Measurements from ENCODE around the gene TOMM6.
A peak's percentile ranks its signal among the peaks of the same experiment; 100 is the strongest.

The TOMM6 gene

DNA sequence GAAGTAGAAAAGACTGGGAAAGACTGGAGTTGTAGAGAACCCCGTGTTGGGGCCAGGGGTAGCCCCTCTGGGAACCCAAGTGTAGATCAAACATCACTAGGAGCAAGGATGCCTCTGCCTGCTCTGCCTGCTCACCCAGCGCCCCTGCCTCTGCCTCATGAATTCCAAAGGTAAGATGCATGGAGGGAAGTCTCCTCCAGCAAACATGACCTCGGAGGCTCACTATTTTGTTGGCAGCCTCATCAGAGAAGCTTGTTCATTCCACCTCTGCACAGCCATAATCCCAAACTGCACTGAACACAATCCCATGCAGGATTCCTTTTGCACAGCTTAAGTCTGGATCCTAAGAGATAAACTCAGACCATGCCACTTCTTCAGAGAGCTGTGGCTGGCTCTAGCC is 12.7 kb upstream of the TOMM6 start:
- Histone ChIP-seq H3K4me3 (no peak overlapping the region), H3K9ac (no peak overlapping the region), H3K36me3 (peaks cover 60% of the 10 kb centered on the region), H3K4me1 (peaks cover 24% of the 10 kb centered on the region), H3K4me2 (no peak overlapping the region), H4K20me1 (no peaks in the 10 kb centered on the region), H3K27me3 (no peaks in the 10 kb centered on the region), H3K9me3 (no peaks in the 10 kb centered on the region), H3K27ac (no peak overlapping the region)
- TF ChIP-seq Cebpa-rat (IDR thresholded peaks at IDR 0.05) = no peak

DNA sequence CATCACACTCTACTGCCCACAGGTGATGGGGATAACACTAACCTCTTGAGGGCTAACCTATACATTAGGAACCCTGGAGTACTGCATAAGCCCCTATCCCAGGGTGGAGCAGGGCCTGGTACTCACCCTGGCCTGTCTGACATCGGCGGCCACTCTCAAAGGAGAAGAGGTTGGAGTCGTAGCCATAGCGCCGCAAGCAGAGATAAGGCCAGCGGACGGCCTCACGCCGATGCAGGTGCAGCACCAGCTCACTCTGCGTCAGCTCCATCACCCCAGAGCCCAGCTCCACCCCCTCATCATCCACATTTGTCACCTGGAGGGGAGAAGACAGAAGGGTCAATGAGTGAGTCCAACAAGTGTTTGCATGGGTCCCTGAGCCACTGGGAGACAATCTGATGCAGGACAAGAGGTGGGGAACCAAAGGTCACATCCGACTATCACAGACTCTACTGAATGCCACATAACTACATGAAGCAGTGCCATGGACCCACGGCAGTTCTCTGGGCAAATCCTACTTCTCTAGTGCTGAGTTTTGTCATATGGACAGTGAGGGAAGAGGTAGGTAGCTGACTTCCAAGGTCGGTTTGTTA is 12.1 kb upstream of the TOMM6 start:
- Histone ChIP-seq H3K27me3 (no peaks in the 10 kb centered on the region), H3K9ac (no peak overlapping the region), H4K20me1 (no peaks in the 10 kb centered on the region), H3K4me3 (no peak overlapping the region), H3K36me3 (peaks cover 56% of the 10 kb centered on the region), H3K9me3 (no peaks in the 10 kb centered on the region), H3K27ac (no peak overlapping the region), H3K4me1 (peaks cover 20% of the 10 kb centered on the region), H3K4me2 (no peak overlapping the region)
- no peak for TF ChIP-seq Cebpa-rat (IDR thresholded peaks at IDR 0.05)

DNA sequence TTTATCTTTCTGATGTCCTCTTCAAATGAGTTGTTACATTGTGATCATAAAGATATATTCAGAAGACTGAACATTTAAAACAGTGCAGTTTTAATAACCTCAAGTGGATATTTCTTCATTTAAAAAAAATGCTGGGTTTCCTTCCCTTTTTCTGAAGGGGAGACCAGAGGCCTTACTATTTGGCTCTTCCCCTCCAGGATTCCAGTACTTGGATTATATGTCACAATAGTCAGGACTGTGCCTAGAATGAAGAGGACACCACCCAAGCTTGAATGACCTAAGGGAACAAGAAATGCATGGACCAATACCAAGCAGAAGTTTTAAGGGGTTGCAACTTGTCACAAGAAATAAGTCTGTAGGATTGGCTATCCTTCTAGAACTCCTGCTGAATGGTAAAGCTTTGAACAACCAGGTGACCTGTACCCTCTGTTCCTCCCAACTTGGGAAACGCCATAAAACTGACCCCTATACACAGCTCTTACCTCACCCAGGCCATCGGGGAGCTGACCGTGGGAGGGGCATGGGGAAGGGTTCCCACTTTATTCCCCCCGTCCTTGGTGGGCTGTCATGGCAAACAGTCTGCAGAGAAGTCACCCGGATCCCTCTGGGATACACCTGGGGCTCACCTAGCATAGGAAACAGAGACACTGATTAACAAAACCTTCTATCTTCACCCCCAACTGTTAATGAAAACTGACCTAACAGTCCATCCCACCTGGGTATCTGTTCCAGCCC is 9.8 kb upstream of the TOMM6 start:
- peaks cover 10% of the 10 kb centered on the region; the same call in 1 of the 2 replicates for H3K27me3 ChIP-seq
- no peak overlapping the region for H3K4me3 ChIP-seq
- peaks cover 33% of the 10 kb centered on the region for H3K36me3 ChIP-seq
- H3K9me3 ChIP-seq = no peaks in the 10 kb centered on the region
- no peak overlapping the region for H3K9ac ChIP-seq
- peaks cover 34% of the 10 kb centered on the region for H3K4me1 ChIP-seq
- no peak overlapping the region for H3K27ac ChIP-seq
- no peaks in the 10 kb centered on the region for H4K20me1 ChIP-seq
- TF ChIP-seq Cebpa-rat (IDR thresholded peaks at IDR 0.05) = no peak
- no peak overlapping the region for H3K4me2 ChIP-seq

DNA sequence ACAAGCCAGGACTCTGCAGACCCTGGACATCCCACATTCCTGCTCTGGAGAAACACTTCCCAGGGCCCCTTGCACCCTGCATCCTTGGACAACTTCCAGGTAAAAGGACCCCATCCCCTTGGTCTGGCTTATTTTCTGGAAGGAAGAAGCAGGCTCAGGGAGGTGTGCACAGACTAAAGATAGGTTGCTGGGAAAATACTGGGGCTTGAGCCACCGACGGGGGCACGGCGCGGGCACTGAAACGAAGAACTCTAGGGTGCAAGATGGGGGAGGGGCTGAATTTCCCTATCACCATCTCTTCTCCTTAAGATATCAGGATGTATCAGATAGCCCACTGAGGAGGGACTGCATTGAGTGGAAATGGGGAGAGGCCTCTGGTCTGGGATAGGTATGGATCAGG is 8.6 kb upstream of the TOMM6 start:
- H3K27ac ChIP-seq = no peak overlapping the region
- no peak for TF ChIP-seq Cebpa-rat (IDR thresholded peaks at IDR 0.05)
- H3K9ac ChIP-seq = peak overlapping the region; percentile 81

DNA sequence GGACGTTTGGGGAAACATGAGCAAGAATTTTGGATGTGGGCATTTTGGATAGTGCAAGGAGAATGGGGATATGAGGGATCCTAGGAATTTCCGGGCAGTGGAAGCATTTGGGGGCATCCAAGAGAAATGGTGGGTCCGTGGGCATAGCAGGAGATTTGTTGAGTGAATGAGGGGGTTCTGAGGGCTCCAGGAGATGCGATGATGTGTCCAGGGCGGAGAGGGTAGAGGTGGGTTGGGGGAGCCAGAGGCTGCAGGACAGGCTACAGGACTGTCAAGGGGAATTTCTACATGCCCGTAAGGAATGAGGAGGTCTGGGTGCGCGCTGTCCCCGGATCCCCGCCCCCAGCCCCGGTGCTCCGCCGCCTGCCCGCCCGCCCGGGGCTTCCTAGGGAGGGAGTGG is 8.2 kb upstream of the TOMM6 start:
- Histone ChIP-seq H3K9me3 (no peaks in the 10 kb centered on the region), H3K4me1 (peaks cover 34% of the 10 kb centered on the region), H3K27me3 (peaks cover 10% of the 10 kb centered on the region; the same call in 1 of the 2 replicates), H3K27ac (peak overlapping the region; percentile 55; the same call in 1 of the 2 replicates), H3K4me2 (peak overlapping the region; percentile 93), H3K36me3 (peaks cover 20% of the 10 kb centered on the region), H3K9ac (peak overlapping the region; percentile 81), H3K4me3 (peak overlapping the region; percentile 77), H4K20me1 (no peaks in the 10 kb centered on the region)
- no peak for TF ChIP-seq Cebpa-rat (IDR thresholded peaks at IDR 0.05)

More for the DNA sequence above, 8.6 kb upstream of the TOMM6 start:
- H3K4me1 ChIP-seq = peaks cover 34% of the 10 kb centered on the region
- H3K4me2 ChIP-seq = peak overlapping the region; percentile 93
- H3K9me3 ChIP-seq = no peaks in the 10 kb centered on the region
- peak overlapping the region; percentile 77 for H3K4me3 ChIP-seq
- H3K27me3 ChIP-seq = peaks cover 10% of the 10 kb centered on the region; the same call in 1 of the 2 replicates
- peaks cover 24% of the 10 kb centered on the region for H3K36me3 ChIP-seq
- no peaks in the 10 kb centered on the region for H4K20me1 ChIP-seq

DNA sequence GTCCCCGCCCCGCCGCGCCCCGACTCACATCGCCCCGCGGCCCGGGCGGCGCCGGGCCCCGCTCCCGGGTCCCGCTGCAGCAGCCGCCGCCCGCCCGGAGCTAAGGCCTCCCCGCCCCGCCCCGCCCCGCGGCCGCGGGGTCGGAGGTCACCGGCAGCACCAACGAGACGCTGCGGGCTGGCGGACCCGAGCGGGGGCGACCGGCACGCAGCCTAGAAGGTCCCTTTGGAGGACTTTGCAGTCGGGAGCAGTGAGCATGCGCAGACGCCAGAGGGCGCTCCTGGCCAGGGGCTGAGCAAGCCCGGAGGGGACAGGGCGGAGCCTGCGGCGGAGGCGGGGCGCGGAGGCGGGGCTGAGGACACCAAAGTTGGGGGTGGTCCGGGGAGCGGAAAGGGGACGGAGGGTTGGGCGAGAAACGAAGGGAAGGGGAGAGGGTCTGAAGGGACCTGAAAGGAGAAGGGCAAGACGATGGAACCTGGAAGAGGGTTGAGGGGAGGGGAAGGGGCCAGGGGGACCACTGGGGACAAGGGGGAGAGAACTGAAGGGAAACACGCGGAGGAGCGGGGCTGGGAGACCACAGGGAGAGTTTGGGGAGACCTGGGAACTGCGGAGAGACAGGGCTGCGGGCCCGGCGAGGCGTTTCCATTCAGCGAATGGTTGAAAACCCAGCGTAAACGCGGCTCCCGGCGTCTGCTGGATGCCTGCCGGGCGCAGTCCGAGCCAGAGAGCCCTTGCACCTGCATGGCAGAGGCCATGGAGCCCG is 7.5 kb upstream of the TOMM6 start, which contains the start of gene FRS3:
Gene FRS3 (minus strand): TSS at position 113 of the 763 bp plus-strand sequence. CDS start 2,913 bp downstream, outside the sequence.
- Histone ChIP-seq H4K20me1 (no peaks in the 10 kb centered on the region), H3K27me3 (peaks cover 10% of the 10 kb centered on the region; the same call in 1 of the 2 replicates), H3K9ac (peak within 1 kb of the TSS; percentile 81), H3K9me3 (no peaks in the 10 kb centered on the region), H3K4me1 (peaks cover 39% of the 10 kb centered on the region), H3K4me3 (peak within 1 kb of the TSS; percentile 77), H3K36me3 (peaks cover 14% of the 10 kb centered on the region), H3K27ac (peak within 1 kb of the TSS; percentile 68), H3K4me2 (peak within 1 kb of the TSS; percentile 98)
- no peak for TF ChIP-seq Cebpa-rat (IDR thresholded peaks at IDR 0.05)

DNA sequence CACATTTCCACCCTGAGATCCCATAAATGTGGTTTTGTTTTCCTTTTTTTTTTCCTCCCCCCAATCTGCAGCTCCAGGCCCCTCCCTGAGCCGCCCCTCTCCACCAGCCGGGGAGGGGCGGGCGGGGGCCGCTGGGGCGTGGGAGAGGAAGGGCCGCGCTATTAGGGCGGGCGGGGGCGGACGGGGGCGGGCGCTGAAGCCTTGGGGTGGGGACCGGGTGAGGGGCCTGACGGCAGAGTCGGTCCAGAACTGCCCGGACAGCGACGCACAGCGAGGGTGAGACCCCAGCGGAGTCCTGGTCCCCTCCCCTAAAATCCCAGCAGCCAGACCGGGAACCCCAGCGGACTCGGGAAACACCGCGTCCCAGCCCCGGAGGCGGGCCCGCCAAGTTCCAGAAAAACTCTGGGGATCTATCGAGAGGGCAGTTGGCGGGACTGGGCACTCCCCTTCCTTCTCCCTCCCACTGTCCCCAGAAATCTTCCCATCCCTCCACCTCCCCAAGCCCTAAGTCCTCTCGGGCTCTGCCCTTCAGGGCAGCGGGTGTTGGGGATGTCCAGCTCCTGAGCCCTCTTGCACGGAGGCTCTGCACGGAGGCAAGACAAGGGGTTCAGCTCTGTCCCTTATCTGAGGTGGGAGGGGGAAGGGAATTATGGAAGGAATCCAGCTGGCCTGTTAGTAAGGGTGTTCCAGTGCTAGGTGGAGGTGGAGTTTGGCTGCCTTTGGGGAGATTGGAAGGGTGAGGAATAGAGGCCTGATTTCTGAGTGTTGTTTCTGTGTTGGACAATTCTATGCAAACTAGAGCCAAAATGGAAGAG is 6.7 kb upstream of the TOMM6 start, which contains the start of gene PRICKLE4:
Gene PRICKLE4 (plus strand): TSS at position 232 of the 815 bp plus-strand sequence. CDS start 2,692 bp downstream, outside the sequence.
- Histone ChIP-seq H3K4me3 (peak within 1 kb of the TSS; percentile 77), H3K9me3 (no peaks in the 10 kb centered on the region), H3K27ac (peak within 1 kb of the TSS; percentile 68), H3K9ac (peak within 1 kb of the TSS; percentile 81), H3K4me2 (peak within 1 kb of the TSS; percentile 98), H3K4me1 (peaks cover 46% of the 10 kb centered on the region), H4K20me1 (no peaks in the 10 kb centered on the region), H3K27me3 (peaks cover 10% of the 10 kb centered on the region; the same call in 1 of the 2 replicates), H3K36me3 (peaks cover 6% of the 10 kb centered on the region)
- no peak for TF ChIP-seq Cebpa-rat (IDR thresholded peaks at IDR 0.05)

DNA sequence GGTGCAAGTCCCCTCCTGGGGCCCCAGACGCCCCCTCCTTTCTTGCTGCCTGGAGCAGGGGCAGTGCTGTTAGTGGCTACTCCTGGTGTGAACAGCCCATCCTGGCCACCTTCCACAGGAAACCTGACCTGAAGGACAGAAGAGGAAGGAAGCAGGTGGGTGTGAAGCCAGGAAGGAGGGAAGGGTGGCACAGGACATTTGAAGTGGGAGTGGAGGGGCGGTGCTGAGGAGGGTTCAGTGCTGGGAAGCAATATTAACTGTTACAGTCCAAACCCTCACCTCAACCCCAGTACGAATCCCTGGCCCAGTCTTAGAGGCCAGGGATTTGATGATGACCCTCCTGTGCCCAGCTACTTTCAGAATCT is 6.1 kb upstream of the TOMM6 start:
- peak overlapping the region; percentile 77 for H3K4me3 ChIP-seq
- H3K27me3 ChIP-seq = peaks cover 10% of the 10 kb centered on the region; the same call in 1 of the 2 replicates
- H3K27ac ChIP-seq = no peak overlapping the region
- no peak for TF ChIP-seq Cebpa-rat (IDR thresholded peaks at IDR 0.05)
- peaks cover 52% of the 10 kb centered on the region for H3K4me1 ChIP-seq
- peaks cover 5% of the 10 kb centered on the region; the same call in 1 of the 2 replicates for H3K36me3 ChIP-seq
- no peaks in the 10 kb centered on the region for H4K20me1 ChIP-seq
- H3K9ac ChIP-seq = peak overlapping the region; percentile 15
- no peaks in the 10 kb centered on the region for H3K9me3 ChIP-seq
- H3K4me2 ChIP-seq = peak overlapping the region; percentile 98
